Frontal cortex (tissue), 4 donors: ENCODE data around the gene SEZ6. TPM values are rescaled to one million over a fixed set of nuclear protein-coding genes. Genes with fewer than 3 reads are reported as not detected.

Experiments used
- DNase-seq, 2 donors: peaks; one replicate each; pipeline ENCODE4 v3.0.0; 2012; ENCODE audit warnings: low spot score in 2 of 2
- FAIRE-seq: peaks from 2 replicates; lab custom pipeline; 2012; peaks lifted over from hg19 to GRCh38; lab: Jason Lieb, UNC
- total RNA-seq: library from RNA; depleted of rRNA; stranded (reverse); fragments of >200 nt; gene quantifications from one replicate; pipeline ENCODE4 v1.2.3, GENCODE V29; 2014
- donor health status: control.
- donor health status: control.
- donor health status: control.

Gene SEZ6
- total RNA-seq, 1 donor from 2014 or later, result 45.2 TPM

- no peak for FAIRE-seq
- no peak for DNase-seq
Measured at GRCh38 chr17:29039764-29040598, 34.1 kb upstream of the SEZ6 start.

- DNase-seq (no peak), FAIRE-seq (no peak)
Measured at GRCh38 chr17:29038085-29038795, 32.4 kb upstream of the SEZ6 start.

GRCh38 chr17:29037739-29038084 lies 31.9 kb upstream of the SEZ6 start:
- FAIRE-seq, result no peak
- DNase-seq, result no peak

- no peak for FAIRE-seq
- no peak for DNase-seq
Measured at GRCh38 chr17:29036584-29036983, 30.8 kb upstream of the SEZ6 start.

GRCh38 chr17:29034510-29034909 lies 28.7 kb upstream of the SEZ6 start:
- DNase-seq, result no peak
- FAIRE-seq, result no peak

GRCh38 chr17:29032857-29033197 lies 27.0 kb upstream of the SEZ6 start:
- FAIRE-seq, result no peak
- no peak for DNase-seq

GRCh38 chr17:29032013-29032856 lies 26.4 kb upstream of the SEZ6 start:
- FAIRE-seq, result no peak
- DNase-seq, result no peak

GRCh38 chr17:29031488-29031887 lies 25.7 kb upstream of the SEZ6 start:
- DNase-seq (no peak), FAIRE-seq (no peak)

GRCh38 chr17:29024316-29024952 lies 18.6 kb upstream of the SEZ6 start:
- no peak for DNase-seq
- no peak for FAIRE-seq

GRCh38 chr17:29022074-29022473 lies 16.2 kb upstream of the SEZ6 start:
- FAIRE-seq, result no peak
- no peak for DNase-seq

- DNase-seq (no peak), FAIRE-seq (no peak)
Measured at GRCh38 chr17:29021226-29021625, 15.4 kb upstream of the SEZ6 start.

- DNase-seq (no peak), FAIRE-seq (no peak)
Measured at GRCh38 chr17:29020576-29020975, 14.7 kb upstream of the SEZ6 start.

GRCh38 chr17:29019475-29020181 lies 13.8 kb upstream of the SEZ6 start:
- no peak for DNase-seq
- FAIRE-seq, result no peak

- DNase-seq (no peak), FAIRE-seq (no peak)
Measured at GRCh38 chr17:29018788-29019474, 13.1 kb upstream of the SEZ6 start.

GRCh38 chr17:29016345-29017210 lies 10.7 kb upstream of the SEZ6 start:
- no peak for DNase-seq
- FAIRE-seq, result no peak

GRCh38 chr17:29014716-29015115 lies 8.9 kb upstream of the SEZ6 start:
- no peak for FAIRE-seq
- DNase-seq, result no peak

GRCh38 chr17:29012535-29012934 lies 6.7 kb upstream of the SEZ6 start:
- FAIRE-seq (no peak), DNase-seq (no peak)

GRCh38 chr17:29010586-29010985 lies 4.8 kb upstream of the SEZ6 start:
- DNase-seq, result no peak
- FAIRE-seq, result no peak
